GM10266 (cell line): ENCODE measurements around the gene TMPRSS3.

Experiments
- DNase-seq: peaks from one replicate; pipeline ENCODE4 v3.0.0; 2012; ENCODE audit errors: extremely low spot score
- CTCF ChIP-seq: IDR thresholded peaks from 2 replicates; pipeline ENCODE4 v1.5.1; 2012; ENCODE audit warnings: mild to moderate bottlenecking, low read depth; ENCODE audit not compliant: control insufficient read depth, insufficient read depth; ENCODE audit errors: missing control alignments

TMPRSS3 gene

GRCh38 chr21:42366292-42367010 is 29.4 kb downstream of the TMPRSS3 start, which contains the start of gene TFF1:
TFF1 (minus strand) TSS chr21:42366535; CDS start chr21:42366495, 40 bp downstream.
- no peak for TF ChIP-seq CTCF
- no peak for DNase-seq

- no peak for TF ChIP-seq CTCF
- DNase-seq = no peak
Measured at GRCh38 chr21:42365770-42366169, 30.1 kb downstream of the TMPRSS3 start.

GRCh38 chr21:42364304-42364865 is 31.5 kb downstream of the TMPRSS3 start:
- TF ChIP-seq CTCF = no peak
- DNase-seq = no peak

- no peak for DNase-seq
- no peak for TF ChIP-seq CTCF
Measured at GRCh38 chr21:42363312-42363711, 32.5 kb downstream of the TMPRSS3 start.

- TF ChIP-seq CTCF = no peak
- DNase-seq = no peak
Measured at GRCh38 chr21:42362700-42363099, 33.2 kb downstream of the TMPRSS3 start.

GRCh38 chr21:42362198-42362597 is 33.7 kb downstream of the TMPRSS3 start:
- no peak for DNase-seq
- no peak for TF ChIP-seq CTCF

- no peak for TF ChIP-seq CTCF
- no peak for DNase-seq
Measured at GRCh38 chr21:42361286-42361685, 34.6 kb downstream of the TMPRSS3 start.
